Stimulated activated CD4-positive, alpha-beta T cell treated with anti-CD3 and anti-CD28 coated beads, TNF-alpha, amount 100 ng/mL, for 48 hours (primary cell): ENCODE measurements around the gene LSM14B.

Experiments
- DNase-seq, 3 donors: peaks; one replicate each; pipeline ENCODE4 v3.0.0-alpha.2; 2020; ENCODE audit warnings: low read depth in 3 of 3

The LSM14B gene

GRCh38 chr20:62162765-62163484 lies 40.6 kb downstream of the LSM14B start:
- DNase-seq: no peak

- no peak for DNase-seq
Measured at GRCh38 chr20:62163485-62163865, 41.2 kb downstream of the LSM14B start.

- DNase-seq: no peak
Measured at GRCh38 chr20:62163986-62164762, 41.9 kb downstream of the LSM14B start.

- no peak for DNase-seq
Measured at GRCh38 chr20:62164879-62165761, 42.8 kb downstream of the LSM14B start.

GRCh38 chr20:62165762-62166399 lies 43.6 kb downstream of the LSM14B start:
- no peak for DNase-seq

- DNase-seq: no peak
Measured at GRCh38 chr20:62167474-62167873, 45.2 kb downstream of the LSM14B start.

GRCh38 chr20:62168061-62168460 lies 45.8 kb downstream of the LSM14B start:
- no peak for DNase-seq

GRCh38 chr20:62168890-62169435 lies 46.7 kb downstream of the LSM14B start:
- DNase-seq: no peak

- no peak for DNase-seq
Measured at GRCh38 chr20:62170536-62170935, 48.3 kb downstream of the LSM14B start.

GRCh38 chr20:62171245-62171644 lies 49.0 kb downstream of the LSM14B start:
- no peak for DNase-seq

- DNase-seq: no peak
Measured at GRCh38 chr20:62172666-62173065, 50.4 kb downstream of the LSM14B start.

GRCh38 chr20:62174021-62174804 lies 51.9 kb downstream of the LSM14B start:
- DNase-seq: no peak

- no peak for DNase-seq
Measured at GRCh38 chr20:62174870-62175624, 52.8 kb downstream of the LSM14B start.

GRCh38 chr20:62175711-62176110 lies 53.4 kb downstream of the LSM14B start:
- no peak for DNase-seq

- no peak for DNase-seq
Measured at GRCh38 chr20:62176866-62177265, 54.6 kb downstream of the LSM14B start.

GRCh38 chr20:62177307-62177706 lies 55.0 kb downstream of the LSM14B start:
- no peak for DNase-seq

- DNase-seq: no peak
Measured at GRCh38 chr20:62178316-62179161, 56.3 kb downstream of the LSM14B start.

GRCh38 chr20:62179162-62179504 lies 56.9 kb downstream of the LSM14B start:
- no peak for DNase-seq

GRCh38 chr20:62181808-62182207 lies 59.5 kb downstream of the LSM14B start:
- no peak for DNase-seq
